ENCODE results near the gene ANK2.

ANK2 gene

GRCh38 chr4:113159942-113160545, 110.6 kb downstream of the ANK2 start:
- Histone ChIP-seq H3K4me3 (ENCODE audit: low read length, poor library complexity, severe bottlenecking) (no peak overlapping the region), H3K9me2 (replicated peaks; ENCODE audit: low read depth, low read length) (no peaks in the 10 kb centered on the region), H3K9me3 (ENCODE audit: insufficient read depth, low read depth, low read length) (no peaks in the 10 kb centered on the region), H3K9ac (ENCODE audit: low read depth, low read length, poor library complexity, severe bottlenecking) (no peak overlapping the region), H3K79me2 (ENCODE audit: insufficient read depth, low read length) (no peaks in the 10 kb centered on the region), H3K4me2 (ENCODE audit: low read depth, low read length, poor library complexity, severe bottlenecking) (no peak overlapping the region), H3K4me1 (ENCODE audit: insufficient read depth, low read length, poor library complexity, severe bottlenecking) (no peaks in the 10 kb centered on the region), H2AFZ (ENCODE audit: low read length) (no peak overlapping the region), H4K20me1 (ENCODE audit: insufficient read depth, low read length, poor library complexity, severe bottlenecking) (no peaks in the 10 kb centered on the region), H3K36me3 (ENCODE audit: insufficient read depth, low read length) (no peaks in the 10 kb centered on the region), H3F3A (ENCODE audit: low read depth) (no peaks in the 10 kb centered on the region), H3K27me3 (ENCODE audit: insufficient read depth, low read length, poor library complexity, severe bottlenecking) (no peaks in the 10 kb centered on the region)
- TF ChIP-seq EZH2phosphoT487 (IDR thresholded peaks at IDR 0.05; ENCODE audit: borderline replicate concordance) (no peak), CTCF (conservative IDR thresholded peaks at IDR 0.05; ENCODE audit: low read length) (no peak)

- no peaks in the 10 kb centered on the region for H3K4me1 ChIP-seq (ENCODE audit: insufficient read depth, low read length, poor library complexity, severe bottlenecking)
- no peaks in the 10 kb centered on the region for H3K36me3 ChIP-seq (ENCODE audit: insufficient read depth, low read length)
- no peak overlapping the region for H2AFZ ChIP-seq (ENCODE audit: low read length)
- H3K79me2 ChIP-seq (ENCODE audit: insufficient read depth, low read length) = no peaks in the 10 kb centered on the region
- H3K4me2 ChIP-seq (ENCODE audit: low read depth, low read length, poor library complexity, severe bottlenecking) = no peak overlapping the region
- no peak overlapping the region for H3K4me3 ChIP-seq (ENCODE audit: low read length, poor library complexity, severe bottlenecking)
- H3K9me2 ChIP-seq (replicated peaks; ENCODE audit: low read depth, low read length) = no peaks in the 10 kb centered on the region
- H3K9ac ChIP-seq (ENCODE audit: low read depth, low read length, poor library complexity, severe bottlenecking) = no peak overlapping the region
- H3F3A ChIP-seq (ENCODE audit: low read depth) = no peaks in the 10 kb centered on the region
- no peaks in the 10 kb centered on the region for H3K9me3 ChIP-seq (ENCODE audit: insufficient read depth, low read depth, low read length)
- TF ChIP-seq CTCF (conservative IDR thresholded peaks at IDR 0.05; ENCODE audit: low read length) = no peak
- TF ChIP-seq EZH2phosphoT487 (IDR thresholded peaks at IDR 0.05; ENCODE audit: borderline replicate concordance) = no peak
- no peaks in the 10 kb centered on the region for H3K27me3 ChIP-seq (ENCODE audit: insufficient read depth, low read length, poor library complexity, severe bottlenecking)
- H4K20me1 ChIP-seq (ENCODE audit: insufficient read depth, low read length, poor library complexity, severe bottlenecking) = no peaks in the 10 kb centered on the region
Measured at GRCh38 chr4:113160548-113160947, 111.1 kb downstream of the ANK2 start.

- H3K4me3 ChIP-seq (ENCODE audit: low read length, poor library complexity, severe bottlenecking) = no peak overlapping the region
- H3F3A ChIP-seq (ENCODE audit: low read depth) = no peaks in the 10 kb centered on the region
- H3K9ac ChIP-seq (ENCODE audit: low read depth, low read length, poor library complexity, severe bottlenecking) = no peak overlapping the region
- no peak overlapping the region for H2AFZ ChIP-seq (ENCODE audit: low read length)
- no peak overlapping the region for H3K4me2 ChIP-seq (ENCODE audit: low read depth, low read length, poor library complexity, severe bottlenecking)
- TF ChIP-seq CTCF (conservative IDR thresholded peaks at IDR 0.05; ENCODE audit: low read length) (no peak), EZH2phosphoT487 (IDR thresholded peaks at IDR 0.05; ENCODE audit: borderline replicate concordance) (no peak)
- H3K9me2 ChIP-seq (replicated peaks; ENCODE audit: low read depth, low read length) = no peaks in the 10 kb centered on the region
- H3K79me2 ChIP-seq (ENCODE audit: insufficient read depth, low read length) = no peaks in the 10 kb centered on the region
- no peaks in the 10 kb centered on the region for H3K27me3 ChIP-seq (ENCODE audit: insufficient read depth, low read length, poor library complexity, severe bottlenecking)
- H4K20me1 ChIP-seq (ENCODE audit: insufficient read depth, low read length, poor library complexity, severe bottlenecking) = no peaks in the 10 kb centered on the region
- H3K9me3 ChIP-seq (ENCODE audit: insufficient read depth, low read depth, low read length) = no peaks in the 10 kb centered on the region
- no peaks in the 10 kb centered on the region for H3K36me3 ChIP-seq (ENCODE audit: insufficient read depth, low read length)
- H3K4me1 ChIP-seq (ENCODE audit: insufficient read depth, low read length, poor library complexity, severe bottlenecking) = no peaks in the 10 kb centered on the region
Measured at GRCh38 chr4:113162089-113162488, 112.6 kb downstream of the ANK2 start.

Measured in Loucy (cell line).